ENCODE measurements around the gene ITGB2. TPM values are rescaled to one million over a fixed set of nuclear protein-coding genes. Genes with fewer than 3 reads are reported as not detected.

Gene ITGB2
- polyA plus RNA-seq: 10 to 100 TPM in 3 of 4 donors, 1 to 10 TPM in 1; 4.5 to 17.1 (median 15.9) TPM
- long read RNA-seq, donor 1, partial matches to known transcripts: 0 of 7 reads
- long read RNA-seq, donor 1, other reads (novel, unspliced or antisense): 0 of 7 reads
- long read RNA-seq, donor 2, partial matches to known transcripts: 0 of 3 reads
- long read RNA-seq, donor 2, other reads (novel, unspliced or antisense): 0 of 3 reads
- long read RNA-seq, donor 3, partial matches to known transcripts: 0 of 4 reads
- long read RNA-seq, donor 3, other reads (novel, unspliced or antisense): 0 of 4 reads
- long read RNA-seq, donor 4: 0 reads
- long read RNA-seq, donor 5: 0 reads
- long read RNA-seq, donor 6, partial matches to known transcripts: 0 of 3 reads
- long read RNA-seq, donor 6, other reads (novel, unspliced or antisense): 0 of 3 reads
- long read RNA-seq, donor 7: 0 reads
- long read RNA-seq, donor 8, partial matches to known transcripts: 0 of 1 reads
- long read RNA-seq, donor 8, other reads (novel, unspliced or antisense): 0 of 1 reads
- long read RNA-seq, donor 9, partial matches to known transcripts: 0 of 1 reads
- long read RNA-seq, donor 9, other reads (novel, unspliced or antisense): 0 of 1 reads
- long read RNA-seq, donor 10, partial matches to known transcripts: 0 of 6 reads
- long read RNA-seq, donor 10, other reads (novel, unspliced or antisense): 0 of 6 reads

DNA sequence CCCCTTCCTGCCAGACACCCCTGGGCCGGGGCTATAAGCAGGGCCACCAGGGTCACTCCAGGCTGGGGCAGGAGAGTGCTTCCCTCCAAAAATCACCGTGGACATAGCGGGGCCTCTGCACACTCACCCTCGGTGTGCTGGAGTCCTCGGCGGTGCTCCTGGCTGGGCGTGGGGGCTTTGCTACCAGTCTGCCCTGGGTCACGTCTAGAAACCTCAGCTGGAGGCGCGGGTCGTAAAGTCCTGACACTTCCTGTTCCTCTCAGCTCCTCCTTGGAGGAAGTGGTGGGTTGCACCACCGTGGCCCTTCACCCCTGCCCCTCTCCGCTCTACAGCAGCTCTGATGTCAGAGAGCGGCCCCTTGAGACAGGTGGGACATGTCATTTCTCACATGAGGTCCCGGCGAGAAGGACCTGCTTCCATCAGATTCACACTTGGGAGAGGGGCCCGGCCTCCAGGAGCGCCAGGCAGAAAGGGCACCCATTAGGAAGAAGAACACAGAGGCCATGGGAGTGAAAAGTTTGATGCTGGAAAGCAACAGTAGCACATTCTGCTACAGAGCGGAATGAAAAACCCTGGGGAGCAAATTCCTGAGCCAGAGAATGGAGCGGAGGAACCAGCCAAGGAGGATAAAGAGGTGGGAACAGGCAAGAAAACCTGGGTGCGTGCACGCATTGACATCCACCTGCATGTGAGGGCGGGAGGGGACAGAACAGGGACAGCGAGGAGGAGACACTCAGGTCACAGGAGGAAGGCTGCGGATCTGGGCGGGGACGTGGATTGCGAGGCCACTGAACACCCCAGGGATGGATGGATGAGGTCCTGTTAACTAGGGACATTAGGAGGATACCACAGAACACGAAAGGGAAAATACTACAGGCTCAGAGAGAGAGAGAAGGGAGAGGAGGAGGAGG lies at the start of gene ITGB2:
Gene ITGB2 (minus strand): TSS at position 206 of the 911 bp plus-strand sequence. CDS start 10,117 bp downstream, outside the sequence.
- peaks cover 0 to 8% (median 0%) of the 10 kb centered on the region in 3 donors for H3K27me3 ChIP-seq (ENCODE audit: control insufficient read depth in 3 of 3, insufficient read depth in 3 of 3, low read length in 3 of 3)
- DNase-seq (no peak), FAIRE-seq (no peak)
- H3K4me1 ChIP-seq (ENCODE audit: control insufficient read depth in 3 of 3, insufficient read depth in 2 of 3, low read depth in 1 of 3, low read length in 2 of 3): peaks cover 0 to 2% (median 0%) of the 10 kb centered on the region in 3 donors
- peak within 1 kb of the TSS in 2 of 3 donors; percentile 17 to 56 for H3K27ac ChIP-seq (ENCODE audit: low read depth in 1 of 3, low read length in 2 of 3)
- no peaks in the 10 kb centered on the region for H3K9me3 ChIP-seq (ENCODE audit: control insufficient read depth in 2 of 2, insufficient read depth in 1 of 2, low read depth in 1 of 2, low read length in 1 of 2)
- H3K36me3 ChIP-seq (ENCODE audit: control insufficient read depth in 3 of 3, insufficient read depth in 2 of 3, low read depth in 1 of 3, low read length in 3 of 3): no peaks in the 10 kb centered on the region
- 47 to 54% (median 49%) methylated on average over 28 to 29 of the region's 29 CpGs for WGBS, 3 donors
- H3K4me3 ChIP-seq (ENCODE audit: low read depth in 1 of 3, low read length in 3 of 3): peak within 1 kb of the TSS; percentile 15 to 55 (median 45)

DNA sequence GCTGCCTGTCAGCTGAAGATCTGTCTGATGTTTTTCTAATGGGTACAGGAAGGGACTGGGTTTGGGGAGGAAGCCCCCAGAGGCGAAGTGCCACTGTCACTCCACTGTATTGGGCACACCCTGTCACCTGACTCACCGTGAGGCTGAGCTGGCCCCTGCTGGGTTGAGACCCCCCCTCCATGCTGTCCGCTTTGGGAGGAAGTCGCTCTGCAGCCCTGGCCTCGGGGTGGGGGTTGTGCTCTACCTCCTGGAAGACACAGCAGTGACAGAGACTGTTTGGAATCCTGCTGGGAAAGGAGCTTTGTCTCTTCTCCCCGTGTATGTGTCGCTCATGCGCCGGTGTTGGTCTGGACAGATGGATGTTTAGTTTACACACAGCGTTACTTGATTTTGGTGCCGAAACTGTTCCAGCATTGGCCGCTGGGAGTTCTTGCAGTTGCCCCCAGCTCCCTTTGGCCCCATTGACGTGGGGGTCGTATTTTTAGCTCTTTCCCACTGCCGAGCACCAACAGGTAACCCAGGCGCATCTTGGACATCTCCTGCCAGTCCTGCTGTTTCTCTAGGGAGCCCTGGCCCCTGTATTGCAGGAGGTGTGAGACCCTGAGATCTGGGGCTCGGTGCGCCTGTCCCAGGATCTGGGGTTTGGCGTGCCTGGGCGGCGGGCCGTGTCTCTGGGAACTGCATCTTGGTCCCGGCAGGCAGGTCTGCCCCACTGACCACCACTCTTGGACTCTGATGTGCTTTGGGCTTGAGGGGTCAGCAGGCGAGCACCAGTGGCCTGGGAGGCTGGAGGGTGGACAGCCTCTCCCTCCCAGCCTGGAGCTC lies 49.4 kb upstream of the ITGB2 start:
- DNase-seq: no peak
- H3K4me3 ChIP-seq (ENCODE audit: low read depth in 1 of 3, low read length in 3 of 3): no peak overlapping the region
- H3K27me3 ChIP-seq (ENCODE audit: control insufficient read depth in 3 of 3, insufficient read depth in 3 of 3, low read length in 3 of 3): no peaks in the 10 kb centered on the region
- peaks cover 0 to 6% (median 0%) of the 10 kb centered on the region in 3 donors for H3K4me1 ChIP-seq (ENCODE audit: control insufficient read depth in 3 of 3, insufficient read depth in 2 of 3, low read depth in 1 of 3, low read length in 2 of 3)
- no peaks in the 10 kb centered on the region for H3K9me3 ChIP-seq (ENCODE audit: control insufficient read depth in 2 of 2, insufficient read depth in 1 of 2, low read depth in 1 of 2, low read length in 1 of 2)
- no peak overlapping the region for H3K27ac ChIP-seq (ENCODE audit: low read depth in 1 of 3, low read length in 2 of 3)
- no peak for FAIRE-seq
- H3K36me3 ChIP-seq (ENCODE audit: control insufficient read depth in 3 of 3, insufficient read depth in 2 of 3, low read depth in 1 of 3, low read length in 3 of 3): peaks cover 0 to 75% (median 7%) of the 10 kb centered on the region in 3 donors
- WGBS, 3 donors: 79 to 93% (median 89%) methylated on average over 24 of the region's 24 CpGs

DNA sequence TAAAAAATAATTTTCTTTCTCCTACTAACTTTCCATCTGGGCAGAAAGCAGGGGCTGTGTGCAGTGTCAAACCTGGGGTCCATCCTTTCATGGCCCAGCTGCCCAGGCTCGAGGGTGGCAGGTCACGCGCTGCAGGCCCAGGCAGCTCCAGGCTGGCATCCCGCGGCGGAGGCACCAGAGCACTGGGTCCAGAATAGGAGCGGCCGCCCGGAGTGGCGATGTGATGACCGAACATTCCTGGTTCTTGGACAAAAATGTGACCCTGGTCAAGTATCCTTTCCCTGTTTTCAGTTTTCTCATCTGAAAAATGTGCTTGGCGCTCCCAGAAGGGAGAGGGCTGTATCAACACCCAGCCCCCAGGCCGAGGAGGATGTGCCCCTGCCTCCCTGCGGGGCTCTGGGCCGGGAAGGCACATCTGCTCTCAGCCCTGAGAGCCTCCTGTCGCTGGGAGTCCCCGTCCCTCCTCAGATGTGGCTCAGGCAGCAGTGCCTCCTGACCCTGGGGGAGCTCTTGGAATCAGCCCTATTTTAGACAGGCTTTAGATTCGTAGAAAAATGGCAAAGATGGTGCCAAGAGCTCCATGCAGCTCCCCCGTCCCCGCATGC lies 48.5 kb upstream of the ITGB2 start:
- DNase-seq: no peak
- Histone ChIP-seq H3K36me3 (ENCODE audit: control insufficient read depth in 3 of 3, insufficient read depth in 2 of 3, low read depth in 1 of 3, low read length in 3 of 3) (peaks cover 0 to 76% (median 7%) of the 10 kb centered on the region in 3 donors), H3K27me3 (ENCODE audit: control insufficient read depth in 3 of 3, insufficient read depth in 3 of 3, low read length in 3 of 3) (no peaks in the 10 kb centered on the region), H3K27ac (ENCODE audit: low read depth in 1 of 3, low read length in 2 of 3) (no peak overlapping the region), H3K4me1 (ENCODE audit: control insufficient read depth in 3 of 3, insufficient read depth in 2 of 3, low read depth in 1 of 3, low read length in 2 of 3) (peaks cover 0 to 6% (median 0%) of the 10 kb centered on the region in 3 donors), H3K9me3 (ENCODE audit: control insufficient read depth in 2 of 2, insufficient read depth in 1 of 2, low read depth in 1 of 2, low read length in 1 of 2) (no peaks in the 10 kb centered on the region), H3K4me3 (ENCODE audit: low read depth in 1 of 3, low read length in 3 of 3) (no peak overlapping the region)
- FAIRE-seq: no peak
- WGBS, 3 donors: 83 to 91% (median 87%) methylated on average over 20 of the region's 20 CpGs

DNA sequence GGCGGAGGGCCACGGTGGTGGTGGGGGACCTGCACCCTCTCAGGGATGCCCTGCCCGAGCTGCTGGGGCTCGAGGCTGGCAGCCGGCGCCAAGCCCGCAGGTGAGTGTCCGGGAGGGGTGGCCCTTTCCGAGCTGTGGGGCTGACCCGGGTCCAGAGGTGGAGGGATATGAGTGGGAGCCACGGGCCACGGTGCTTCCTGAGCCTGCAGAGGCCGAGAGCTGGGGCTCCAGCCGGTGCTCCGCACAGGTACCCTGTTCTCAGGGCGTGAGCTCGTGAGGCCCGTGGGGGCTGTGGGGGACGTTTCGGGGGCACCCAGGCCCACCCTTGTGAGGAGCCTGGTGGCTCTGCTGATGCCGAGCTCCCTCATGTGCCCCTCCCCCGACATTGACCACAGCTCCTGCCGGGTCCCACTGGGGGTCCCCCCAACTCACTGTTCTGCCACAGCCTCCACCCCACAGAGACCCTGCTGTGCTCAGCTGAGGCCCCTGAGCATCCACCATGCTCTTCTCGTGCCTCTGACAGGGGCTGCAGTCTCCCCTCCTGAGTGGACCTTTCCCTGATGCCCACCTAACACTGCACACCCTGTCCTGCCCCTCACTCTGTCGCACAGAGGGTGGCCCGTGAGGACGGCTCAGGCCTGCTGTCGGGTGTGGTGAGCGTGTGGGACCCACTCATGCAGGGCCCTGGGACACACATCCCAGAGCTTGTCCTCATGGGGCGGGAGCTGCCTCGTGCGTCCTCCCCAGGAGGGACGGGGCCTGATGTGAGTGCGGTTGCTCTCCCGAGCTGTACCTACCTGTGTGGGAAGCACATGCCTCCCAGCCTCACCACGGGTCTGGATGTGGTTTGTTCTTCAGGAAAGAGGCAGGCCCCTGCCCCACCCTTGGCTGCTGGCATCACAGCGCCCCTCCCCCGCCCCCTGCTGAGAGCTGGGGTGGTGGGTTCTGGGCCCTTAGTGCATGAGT lies 46.7 kb upstream of the ITGB2 start:
- H3K4me3 ChIP-seq (ENCODE audit: low read depth in 1 of 3, low read length in 3 of 3): no peak overlapping the region
- FAIRE-seq (no peak), DNase-seq (no peak)
- H3K27ac ChIP-seq (ENCODE audit: low read depth in 1 of 3, low read length in 2 of 3): no peak overlapping the region
- peaks cover 0 to 6% (median 0%) of the 10 kb centered on the region in 3 donors for H3K4me1 ChIP-seq (ENCODE audit: control insufficient read depth in 3 of 3, insufficient read depth in 2 of 3, low read depth in 1 of 3, low read length in 2 of 3)
- H3K9me3 ChIP-seq (ENCODE audit: control insufficient read depth in 2 of 2, insufficient read depth in 1 of 2, low read depth in 1 of 2, low read length in 1 of 2): no peaks in the 10 kb centered on the region
- WGBS, 3 donors: 87 to 96% (median 94%) methylated on average over 31 to 38 of the region's 38 CpGs
- H3K36me3 ChIP-seq (ENCODE audit: control insufficient read depth in 3 of 3, insufficient read depth in 2 of 3, low read depth in 1 of 3, low read length in 3 of 3): peaks cover 0 to 71% (median 6%) of the 10 kb centered on the region in 3 donors
- H3K27me3 ChIP-seq (ENCODE audit: control insufficient read depth in 3 of 3, insufficient read depth in 3 of 3, low read length in 3 of 3): no peaks in the 10 kb centered on the region

DNA sequence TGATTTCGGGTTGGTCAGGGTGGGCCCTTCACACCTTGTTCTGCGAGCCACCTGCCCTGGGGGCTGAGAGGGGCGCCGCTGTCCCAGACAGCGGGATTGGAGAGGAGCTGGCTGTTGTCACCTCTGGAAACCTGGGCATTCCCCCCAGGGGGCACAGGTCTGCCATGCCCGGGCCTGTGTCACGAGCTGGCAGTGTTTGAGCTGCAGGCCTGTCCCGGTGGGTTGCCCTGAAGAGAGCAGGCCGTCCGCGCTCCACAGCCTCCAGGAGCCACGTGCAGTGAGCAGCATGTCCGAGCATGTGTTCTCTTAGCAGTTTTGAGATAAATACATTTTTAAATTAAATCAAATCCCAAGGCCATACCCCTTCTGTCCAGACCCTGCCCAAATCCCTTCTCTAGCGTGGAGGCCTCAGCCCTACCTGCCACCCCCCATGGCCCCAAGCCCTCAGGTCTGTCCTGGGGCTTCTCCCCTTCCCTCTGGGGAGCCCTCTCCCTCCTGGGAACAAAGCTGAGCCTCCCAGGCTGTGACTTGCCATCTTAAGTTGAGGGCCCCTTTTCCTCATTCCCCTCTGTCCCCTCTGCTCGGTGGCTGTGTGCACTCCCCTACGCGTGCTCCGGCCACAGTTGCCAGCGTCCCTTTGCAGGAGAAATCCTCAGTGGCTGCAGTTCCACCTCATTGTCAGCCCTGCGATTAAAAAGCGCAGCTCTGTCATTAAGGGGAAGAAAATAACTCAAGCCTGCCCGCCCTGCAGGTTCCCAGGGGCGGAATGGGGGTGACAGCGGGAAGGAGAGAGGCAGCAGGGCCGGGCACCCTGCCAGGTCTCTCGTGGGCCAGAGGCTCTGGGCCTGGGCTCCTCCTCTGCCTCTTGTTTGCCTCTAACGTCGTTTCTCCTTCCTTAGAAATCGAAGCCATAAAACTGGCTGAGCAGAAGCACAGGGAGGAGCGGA lies 45.7 kb upstream of the ITGB2 start:
- DNase-seq: no peak
- 78 to 88% (median 82%) methylated on average over 29 to 30 of the region's 30 CpGs for WGBS, 3 donors

DNA sequence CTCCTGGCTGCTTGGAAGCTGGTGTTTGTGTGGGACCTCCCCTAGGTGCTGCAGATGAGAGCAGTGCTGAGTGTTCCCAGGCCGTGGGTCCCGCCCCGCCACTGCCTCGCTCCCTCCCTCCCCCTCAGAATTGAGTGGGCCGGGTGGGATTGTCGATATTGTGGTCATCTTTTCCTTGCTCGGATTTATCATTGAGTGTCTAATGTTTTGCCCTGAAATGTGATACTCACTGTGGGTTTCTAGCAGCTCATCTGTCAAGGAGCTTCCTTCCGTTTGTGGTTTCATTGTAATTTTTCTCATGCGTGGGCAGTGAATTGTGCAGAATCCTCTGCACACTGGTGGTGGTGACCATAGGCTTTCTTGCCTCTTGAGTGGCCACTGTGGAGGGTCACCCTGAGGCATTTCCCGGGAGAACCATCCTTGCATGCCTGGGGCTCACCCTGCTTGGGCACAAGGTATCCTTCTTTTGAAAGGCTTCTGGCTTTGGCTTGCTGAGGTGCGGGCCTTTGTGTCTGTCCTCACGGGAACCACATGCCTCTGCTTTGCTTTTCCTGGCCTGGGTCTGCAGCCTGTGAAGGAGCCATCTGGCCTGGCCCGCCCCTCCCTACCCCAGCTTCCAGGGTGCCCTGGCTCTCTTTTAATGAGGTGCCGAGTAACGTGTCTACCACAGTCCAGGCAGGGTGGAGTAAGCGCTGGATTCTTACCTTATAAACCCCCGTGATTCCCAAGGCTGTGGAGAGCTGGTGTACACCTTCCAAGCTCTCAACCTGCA lies 44.7 kb upstream of the ITGB2 start:
- no peak for FAIRE-seq
- H3K9me3 ChIP-seq (ENCODE audit: control insufficient read depth in 2 of 2, insufficient read depth in 1 of 2, low read depth in 1 of 2, low read length in 1 of 2): no peaks in the 10 kb centered on the region
- no peak overlapping the region for H3K4me3 ChIP-seq (ENCODE audit: low read depth in 1 of 3, low read length in 3 of 3)
- H3K4me1 ChIP-seq (ENCODE audit: control insufficient read depth in 3 of 3, insufficient read depth in 2 of 3, low read depth in 1 of 3, low read length in 2 of 3): peaks cover 0 to 6% (median 0%) of the 10 kb centered on the region in 3 donors
- WGBS, 3 donors: 76 to 89% (median 79%) methylated on average over 17 of the region's 17 CpGs
- peaks cover 1 to 64% (median 4%) of the 10 kb centered on the region in 3 donors for H3K36me3 ChIP-seq (ENCODE audit: control insufficient read depth in 3 of 3, insufficient read depth in 2 of 3, low read depth in 1 of 3, low read length in 3 of 3)
- no peak overlapping the region for H3K27ac ChIP-seq (ENCODE audit: low read depth in 1 of 3, low read length in 2 of 3)
- H3K27me3 ChIP-seq (ENCODE audit: control insufficient read depth in 3 of 3, insufficient read depth in 3 of 3, low read length in 3 of 3): no peaks in the 10 kb centered on the region
- DNase-seq: no peak

More for the DNA sequence above, 45.7 kb upstream of the ITGB2 start:
- FAIRE-seq: no peak
- H3K9me3 ChIP-seq (ENCODE audit: control insufficient read depth in 2 of 2, insufficient read depth in 1 of 2, low read depth in 1 of 2, low read length in 1 of 2): no peaks in the 10 kb centered on the region
- H3K36me3 ChIP-seq (ENCODE audit: control insufficient read depth in 3 of 3, insufficient read depth in 2 of 3, low read depth in 1 of 3, low read length in 3 of 3): peaks cover 0 to 67% (median 4%) of the 10 kb centered on the region in 3 donors
- no peak overlapping the region for H3K27ac ChIP-seq (ENCODE audit: low read depth in 1 of 3, low read length in 2 of 3)
- H3K4me1 ChIP-seq (ENCODE audit: control insufficient read depth in 3 of 3, insufficient read depth in 2 of 3, low read depth in 1 of 3, low read length in 2 of 3): peaks cover 0 to 6% (median 0%) of the 10 kb centered on the region in 3 donors
- no peak overlapping the region for H3K4me3 ChIP-seq (ENCODE audit: low read depth in 1 of 3, low read length in 3 of 3)
- H3K27me3 ChIP-seq (ENCODE audit: control insufficient read depth in 3 of 3, insufficient read depth in 3 of 3, low read length in 3 of 3): no peaks in the 10 kb centered on the region

Measured in small intestine (tissue), 16 donors.